ENCODE data around the gene RAB42. TPM values are rescaled to one million over a fixed set of nuclear protein-coding genes. Genes with fewer than 3 reads are reported as not detected.

RAB42 gene
- total and polyA plus RNA-seq, 9 of the 15 experiments (the other 6 are each of a cell fraction or from before 2014, with no cell fraction given), result 0.07 to 0.14 (median 0.12) TPM; not detected in 6

- ChIA-PET CTCF (ENCODE audit: low intra/inter-chr PET ratio) (no interaction called here), POLR2A (interaction anchor here (0.6 to 5.9 kb wide), 8 partner anchors 8 to 284 kb away, joined by 3 to 142 read pairs (median 4); partner anchors contain the start of gene RCC1)
- H3K79me2 ChIP-seq (ENCODE audit: control insufficient read depth, insufficient read depth, low read length), result peaks cover 14% of the 10 kb centered on the region
- no peaks in the 10 kb centered on the region for H3K9me1 ChIP-seq (ENCODE audit: control insufficient read depth, insufficient read depth, low read length)
- peak overlapping the region; percentile 98 for H2AFZ ChIP-seq (ENCODE audit: low read depth, low read length)
- no peak for DNase-seq (ENCODE audit: extremely low read depth in 1 of 4, low spot score in 3 of 4)
- in situ Hi-C loops (cut with MboI), result no loop called here
- intact Hi-C loops (cut with micrococcal nuclease), result loop anchor here (5.0 kb wide), 1 partner anchor 51 kb away; no protein-coding TSS in a partner anchor
- peaks cover 9 to 20% of the 10 kb centered on the region in 2 experiments; a peak in 4 of 5 replicates for H3K4me1 ChIP-seq (replicated peaks in 1 of 2; ENCODE audit: control insufficient read depth in 2 of 2, insufficient read depth in 2 of 2, low read length in 2 of 2)
- H3K27me3 ChIP-seq (ENCODE audit: control insufficient read depth in 2 of 2, insufficient read depth in 2 of 2, low read length in 2 of 2), result no peaks in the 10 kb centered on the region
- no peaks in the 10 kb centered on the region for H3K9me3 ChIP-seq (replicated peaks; ENCODE audit: control insufficient read depth, insufficient read depth, low read depth, low read length)
- H4K20me1 ChIP-seq (replicated peaks; ENCODE audit: control insufficient read depth, insufficient read depth, low read length), result no peaks in the 10 kb centered on the region
- H3K4me2 ChIP-seq (ENCODE audit: insufficient read depth, low read length), result no peak overlapping the region
- no peak overlapping the region for H3K4me3 ChIP-seq
- H3K27ac ChIP-seq (ENCODE audit: extremely low read depth, low read depth, low read length), result 0 out of 3 replicates have a peak overlapping the region, but pooled peaks have one; percentile 39
- no peak overlapping the region for H3K9ac ChIP-seq (ENCODE audit: insufficient read depth in 1 of 2, low read depth in 2 of 2, low read length in 2 of 2)
- no peak for FAIRE-seq
- no peak for ATAC-seq
- H3K36me3 ChIP-seq (ENCODE audit: control insufficient read depth, insufficient read depth, low read length), result peaks cover 14% of the 10 kb centered on the region; the same call in 2 of the 3 replicates
- BruUV-seq (replicated peaks), result no TSS peak
- TF ChIP-seq ZNF589 (CRISPR knock-in tag; IDR thresholded peaks at IDR 0.05; ENCODE audit: low read depth) (no peak), CBX5 (IDR thresholded peaks at IDR 0.05; ENCODE audit: borderline replicate concordance, low read depth) (no peak), MED1 (CRISPR knock-in tag; IDR thresholded peaks at IDR 0.05; ENCODE audit: borderline replicate concordance) (no peak), HMGXB4 (CRISPR knock-in tag; IDR thresholded peaks at IDR 0.05) (no peak), SIX5 (IDR thresholded peaks at IDR 0.05; ENCODE audit: borderline replicate concordance in 1 of 2, insufficient read depth in 1 of 2, low read depth in 1 of 2, low read length in 2 of 2) (no peak), NEUROD1 (IDR thresholded peaks at IDR 0.05; ENCODE audit: borderline replicate concordance, low read depth, low read length, partially characterized antibody) (no peak), TBP (optimal IDR thresholded peaks at IDR 0.05; ENCODE audit: low read depth, low read length) (no peak), ETV5 (CRISPR knock-in tag; IDR thresholded peaks at IDR 0.05; ENCODE audit: low read depth) (no peak), RCOR1 (IDR thresholded peaks at IDR 0.05; ENCODE audit: borderline replicate concordance in 1 of 2, low read depth in 2 of 2, low read length in 2 of 2) (no peak), ESRRB (CRISPR knock-in tag; IDR thresholded peaks at IDR 0.05; ENCODE audit: borderline replicate concordance) (no peak), ZSCAN32 (CRISPR knock-in tag; IDR thresholded peaks at IDR 0.05) (no peak), DNMT1 (IDR thresholded peaks at IDR 0.05) (no peak), SMARCE1 (IDR thresholded peaks at IDR 0.05) (no peak), ZNF395 (CRISPR knock-in tag; IDR thresholded peaks at IDR 0.05) (no peak), RBBP5 (IDR thresholded peaks at IDR 0.05; ENCODE audit: borderline replicate concordance, insufficient read depth, low read length, poor library complexity, severe bottlenecking) (no peak), NFE2 (IDR thresholded peaks at IDR 0.05; ENCODE audit: low read depth) (no peak)
- TF ChIP-seq, protein P1, sequence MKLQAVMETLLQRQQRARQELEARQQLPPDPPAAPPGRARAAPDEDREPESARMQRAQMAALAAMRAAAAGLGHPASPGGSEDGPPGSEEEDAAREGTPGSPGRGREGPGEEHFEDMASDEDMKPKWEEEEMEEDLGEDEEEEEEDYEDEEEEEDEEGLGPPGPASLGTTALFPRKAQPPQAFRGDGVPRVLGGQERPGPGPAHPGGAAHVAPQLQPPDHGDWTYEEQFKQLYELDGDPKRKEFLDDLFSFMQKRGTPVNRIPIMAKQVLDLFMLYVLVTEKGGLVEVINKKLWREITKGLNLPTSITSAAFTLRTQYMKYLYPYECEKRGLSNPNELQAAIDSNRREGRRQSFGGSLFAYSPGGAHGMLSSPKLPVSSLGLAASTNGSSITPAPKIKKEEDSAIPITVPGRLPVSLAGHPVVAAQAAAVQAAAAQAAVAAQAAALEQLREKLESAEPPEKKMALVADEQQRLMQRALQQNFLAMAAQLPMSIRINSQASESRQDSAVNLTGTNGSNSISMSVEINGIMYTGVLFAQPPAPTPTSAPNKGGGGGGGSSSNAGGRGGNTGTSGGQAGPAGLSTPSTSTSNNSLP (IDR thresholded peaks at IDR 0.05; ENCODE audit: borderline replicate concordance, low read depth, low read length), result no peak
- WGBS (ENCODE audit: insufficient coverage, low coverage, missing lambda C conversion rate), result 88% methylated on average over 6 of the region's 6 CpGs
Measured at GRCh38 chr1:28551381-28551780, 40.7 kb upstream of the RAB42 start.
